Activated CD4-positive, alpha-beta memory T cell treated with anti-CD3 and anti-CD28 coated beads, Interleukin-2, amount 10 ng/mL, durations not matched to agents 7 days and 5 days (primary cell): ENCODE results near the gene SELENON. TPM values are rescaled to one million over a fixed set of nuclear protein-coding genes. Genes with fewer than 3 reads are reported as not detected.

Experiments used
- CTCF ChIA-PET: fragments of 350-600 bp; sonication (Branson Sonifier 250); formaldehyde crosslinking; loops from one replicate; lab custom pipeline; 2021; ENCODE audit warnings: antibody characterized with exemption, inconsistent platforms; lab: Charles Lee
- POLR2A ChIA-PET: fragments of 350-600 bp; sonication (Branson Sonifier 250); formaldehyde crosslinking; loops from one replicate; lab custom pipeline; 2021; ENCODE audit warnings: antibody characterized with exemption; lab: Charles Lee
- DNase-seq: peaks from one replicate; pipeline ENCODE4 v3.0.0-alpha.2; 2020
- H3K27ac Mint-ChIP-seq: one replicate; pipeline ENCODE4 v1.8.0; 2021; ENCODE audit warnings: mild to moderate bottlenecking, mixed read lengths
- H3K27me3 Mint-ChIP-seq: one replicate; pipeline ENCODE4 v1.8.0; 2021; ENCODE audit warnings: mixed read lengths
- H3K36me3 Mint-ChIP-seq: one replicate; pipeline ENCODE4 v1.8.0; 2021; ENCODE audit warnings: low read depth, mixed read lengths
- H3K4me1 Mint-ChIP-seq: one replicate; pipeline ENCODE4 v1.8.0; 2021; ENCODE audit warnings: mixed read lengths
- H3K4me3 Mint-ChIP-seq: one replicate; pipeline ENCODE4 v1.8.0; 2021; ENCODE audit warnings: mild to moderate bottlenecking, mixed read lengths
- H3K9me3 Mint-ChIP-seq: one replicate; pipeline ENCODE4 v1.8.0; 2021; ENCODE audit warnings: mixed read lengths
- total RNA-seq, 2 experiments: library from RNA; stranded (reverse); gene quantifications; one replicate each; pipeline ENCODE4 v1.2.3, GENCODE V29; 2021

The SELENON gene
- total RNA-seq, 2 experiments from 2014 or later = 5.9 to 6.0 TPM

- peak overlapping the region; percentile 70 for H3K4me3 Mint-ChIP-seq
- H3K9me3 Mint-ChIP-seq = no peaks in the 10 kb centered on the region
- ChIA-PET CTCF (interaction anchor here (0.8 to 4.7 kb wide), 7 partner anchors 10 to 297 kb away, joined by 3 to 30 read pairs (median 4); no protein-coding TSS in a partner anchor), POLR2A (interaction anchor here (1.2 to 1.3 kb wide), 4 partner anchors 26 to 257 kb away, joined by 3 to 4 read pairs (median 3); partner anchors contain the start of gene LDLRAP1)
- peaks cover 14% of the 10 kb centered on the region for H3K27me3 Mint-ChIP-seq
- DNase-seq = no peak
- no peak overlapping the region for H3K27ac Mint-ChIP-seq
- peaks cover 54% of the 10 kb centered on the region for H3K4me1 Mint-ChIP-seq
- H3K36me3 Mint-ChIP-seq = peaks cover 2% of the 10 kb centered on the region
Observed at GRCh38 chr1:25800703-25801377, 847 bp downstream of the SELENON start.

GRCh38 chr1:25802915-25803314, 2.9 kb downstream of the SELENON start:
- H3K4me3 Mint-ChIP-seq = no peak overlapping the region
- no peaks in the 10 kb centered on the region for H3K9me3 Mint-ChIP-seq
- ChIA-PET POLR2A (interaction anchor here (0.6 to 1.6 kb wide), 7 partner anchors 9 to 242 kb away, joined by 3 to 4 read pairs (median 3); no protein-coding TSS in a partner anchor), CTCF (interaction anchor here (0.7 to 4.7 kb wide), 5 partner anchors 8 to 283 kb away, joined by 3 to 30 read pairs (median 4); no protein-coding TSS in a partner anchor)
- peaks cover 9% of the 10 kb centered on the region for H3K27me3 Mint-ChIP-seq
- no peak for DNase-seq
- no peaks in the 10 kb centered on the region for H3K36me3 Mint-ChIP-seq
- no peak overlapping the region for H3K27ac Mint-ChIP-seq
- peaks cover 33% of the 10 kb centered on the region for H3K4me1 Mint-ChIP-seq

- CTCF ChIA-PET = interaction anchor here (0.6 to 4.7 kb wide), 6 partner anchors 8 to 562 kb away, joined by 3 to 30 read pairs (median 4); no protein-coding TSS in a partner anchor
- Mint-ChIP-seq H3K4me3 (no peak overlapping the region), H3K4me1 (peaks cover 30% of the 10 kb centered on the region), H3K27me3 (peaks cover 9% of the 10 kb centered on the region), H3K27ac (no peak overlapping the region), H3K9me3 (no peaks in the 10 kb centered on the region), H3K36me3 (no peaks in the 10 kb centered on the region)
- no peak for DNase-seq
- POLR2A ChIA-PET = interaction anchor here (1.0 to 1.6 kb wide), 6 partner anchors 9 to 242 kb away, joined by 3 to 4 read pairs (median 3); no protein-coding TSS in a partner anchor
Observed at GRCh38 chr1:25803368-25803767, 3.4 kb downstream of the SELENON start.

- no peak for DNase-seq
- Mint-ChIP-seq H3K27ac (no peak overlapping the region), H3K4me1 (peaks cover 29% of the 10 kb centered on the region), H3K9me3 (no peaks in the 10 kb centered on the region), H3K27me3 (peaks cover 9% of the 10 kb centered on the region), H3K36me3 (no peaks in the 10 kb centered on the region), H3K4me3 (no peak overlapping the region)
- CTCF ChIA-PET = interaction anchor here (4.7 kb wide), 1 partner anchor 195 kb away, joined by 30 read pairs; no protein-coding TSS in a partner anchor
- POLR2A ChIA-PET = interaction anchor here (1.2 kb wide), 1 partner anchor 15 kb away, joined by 4 read pairs; the partner anchor contains the start of gene MTFR1L
Observed at GRCh38 chr1:25804244-25804963, 4.4 kb downstream of the SELENON start.

DNA sequence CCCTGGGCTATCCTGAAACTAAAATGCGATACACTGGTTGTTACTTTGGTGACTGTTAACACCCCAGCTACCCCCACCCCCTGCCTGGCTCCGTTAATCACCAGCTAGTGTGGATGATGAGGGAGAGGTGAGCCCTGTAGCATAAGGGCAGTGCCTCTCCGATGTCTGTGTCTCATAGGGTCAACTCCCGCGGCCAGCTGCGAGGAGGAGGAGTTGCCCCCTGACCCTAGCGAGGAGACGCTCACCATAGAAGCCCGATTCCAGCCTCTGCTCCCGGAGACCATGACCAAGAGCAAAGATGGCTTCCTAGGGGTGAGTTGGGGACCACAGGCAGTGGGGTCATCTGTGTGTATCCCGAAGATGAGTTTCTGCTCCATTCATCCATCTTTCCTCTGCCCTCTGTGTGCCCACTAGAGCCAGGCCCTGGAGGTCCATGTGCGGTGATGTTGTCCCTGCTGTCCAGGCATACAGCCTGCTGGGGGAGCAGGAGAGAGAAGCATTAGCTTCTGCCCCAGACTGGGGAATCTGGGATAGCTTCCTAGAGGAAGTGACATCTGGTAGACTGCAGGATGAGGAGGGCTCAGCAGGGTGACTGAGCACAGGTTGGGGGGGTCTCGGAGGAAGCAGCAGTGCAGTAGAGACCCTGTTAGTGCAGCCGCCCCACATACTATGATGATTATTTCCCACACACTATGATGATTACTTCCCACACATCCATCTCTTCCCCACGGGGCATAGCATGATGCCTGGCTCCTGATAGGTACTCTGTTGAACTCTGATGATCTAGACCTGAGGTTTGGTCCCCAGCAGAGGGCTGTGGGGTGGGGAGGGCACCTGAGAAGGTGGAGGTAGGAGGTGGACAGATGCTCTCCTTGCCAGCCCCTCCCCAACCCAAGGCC, 5.2 kb downstream of the SELENON start:
- DNase-seq = no peak
- H3K36me3 Mint-ChIP-seq = no peaks in the 10 kb centered on the region
- H3K4me3 Mint-ChIP-seq = no peak overlapping the region
- POLR2A ChIA-PET = interaction anchor here (1.2 kb wide), 1 partner anchor 15 kb away, joined by 4 read pairs; the partner anchor contains the start of gene MTFR1L
- H3K27ac Mint-ChIP-seq = no peak overlapping the region
- H3K4me1 Mint-ChIP-seq = peaks cover 26% of the 10 kb centered on the region
- CTCF ChIA-PET = interaction anchor here (4.7 kb wide), 1 partner anchor 196 kb away, joined by 30 read pairs; no protein-coding TSS in a partner anchor
- H3K9me3 Mint-ChIP-seq = no peaks in the 10 kb centered on the region
- peaks cover 9% of the 10 kb centered on the region for H3K27me3 Mint-ChIP-seq

GRCh38 chr1:25805863-25806225, 5.9 kb downstream of the SELENON start:
- H3K9me3 Mint-ChIP-seq = no peaks in the 10 kb centered on the region
- H3K4me1 Mint-ChIP-seq = peaks cover 22% of the 10 kb centered on the region
- H3K4me3 Mint-ChIP-seq = no peak overlapping the region
- H3K27ac Mint-ChIP-seq = no peak overlapping the region
- no peak for DNase-seq
- ChIA-PET POLR2A (no interaction called here), CTCF (no interaction called here)
- no peaks in the 10 kb centered on the region for H3K36me3 Mint-ChIP-seq
- H3K27me3 Mint-ChIP-seq = peaks cover 5% of the 10 kb centered on the region

DNA sequence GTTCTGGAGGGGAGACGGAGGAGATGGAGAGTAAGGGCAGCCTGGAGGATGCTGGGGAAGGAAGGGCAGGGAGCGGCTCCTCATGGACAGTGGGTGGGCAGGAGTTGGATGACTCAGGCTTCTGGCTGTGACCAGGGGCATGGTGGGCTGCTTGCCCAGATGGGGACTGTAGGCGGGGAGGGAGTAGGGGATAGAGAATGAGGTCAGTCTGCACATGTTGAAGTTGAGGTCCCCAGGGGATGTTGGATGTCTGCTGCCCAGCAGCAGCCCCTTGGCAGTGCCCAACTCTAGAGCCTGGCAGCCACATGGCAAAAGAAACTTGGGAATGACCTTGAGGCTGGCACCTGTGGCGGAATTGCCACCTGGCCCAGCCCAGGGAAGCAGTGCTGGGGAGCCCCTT, 6.4 kb downstream of the SELENON start:
- DNase-seq = no peak
- H3K27ac Mint-ChIP-seq = no peak overlapping the region

DNA sequence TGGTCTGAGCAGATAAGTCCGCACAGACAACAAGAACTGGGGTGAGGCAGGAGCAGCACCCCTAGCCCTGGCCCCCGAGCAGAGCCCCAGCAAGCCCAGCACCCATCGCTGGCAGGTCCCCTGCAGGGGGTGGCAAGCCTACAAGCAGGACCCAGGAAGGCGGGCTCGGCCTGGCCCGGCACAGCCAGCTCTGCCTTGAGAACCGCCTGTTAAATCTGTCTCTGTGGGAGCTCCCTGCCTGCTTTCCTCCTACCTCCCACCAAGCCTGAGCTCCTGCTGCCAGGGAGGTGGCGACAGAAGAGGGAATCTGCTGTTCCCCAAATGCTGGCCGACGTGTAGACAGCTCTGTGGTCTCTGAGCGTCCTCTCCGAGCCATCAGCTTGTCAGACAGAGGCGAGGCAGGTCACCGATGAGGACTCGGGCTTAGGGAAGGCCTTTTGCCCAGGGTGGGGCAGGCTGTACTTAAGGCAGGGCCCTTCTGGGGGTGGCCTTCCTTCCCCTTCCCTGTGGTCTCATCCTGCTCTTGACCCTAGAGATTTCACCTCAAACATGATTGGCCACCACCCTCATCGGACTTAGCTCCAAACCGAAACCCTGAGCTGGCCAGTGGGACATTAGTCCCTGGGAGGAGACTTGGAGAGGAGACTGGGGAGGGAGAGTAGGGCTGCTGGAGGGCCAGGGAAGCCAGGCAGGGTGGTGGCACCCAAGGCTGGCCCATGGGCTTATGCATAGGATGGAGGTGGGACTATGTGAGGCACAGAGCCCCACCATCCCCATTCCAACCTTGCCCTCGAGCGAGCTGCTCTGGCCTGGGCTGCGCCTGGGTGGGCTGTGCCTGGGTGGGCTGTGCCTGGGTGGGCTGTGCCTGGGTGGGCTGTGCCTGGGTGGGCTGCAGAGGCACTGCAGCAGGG, 7.7 kb downstream of the SELENON start:
- no peak for DNase-seq
- Mint-ChIP-seq H3K9me3 (no peaks in the 10 kb centered on the region), H3K27ac (no peak overlapping the region), H3K36me3 (no peaks in the 10 kb centered on the region), H3K27me3 (peaks cover 4% of the 10 kb centered on the region), H3K4me1 (peaks cover 13% of the 10 kb centered on the region), H3K4me3 (no peak overlapping the region)
- POLR2A ChIA-PET = interaction anchor here (1.1 kb wide), 1 partner anchor 12 kb away, joined by 3 read pairs; the partner anchor contains the start of gene MTFR1L
- CTCF ChIA-PET = interaction anchor here (1.3 to 1.7 kb wide), 3 partner anchors 10 to 199 kb away, joined by 3 to 4 read pairs (median 3); partner anchors contain the start of gene PAFAH2

More for the DNA sequence above, 6.4 kb downstream of the SELENON start:
- Mint-ChIP-seq H3K4me3 (no peak overlapping the region), H3K27me3 (peaks cover 5% of the 10 kb centered on the region), H3K36me3 (no peaks in the 10 kb centered on the region), H3K4me1 (peaks cover 20% of the 10 kb centered on the region), H3K9me3 (no peaks in the 10 kb centered on the region)
- ChIA-PET CTCF (no interaction called here), POLR2A (interaction anchor here (0.8 to 1.1 kb wide), 2 partner anchors 8 to 14 kb away, joined by 3 read pairs; partner anchors contain the start of gene MTFR1L)

DNA sequence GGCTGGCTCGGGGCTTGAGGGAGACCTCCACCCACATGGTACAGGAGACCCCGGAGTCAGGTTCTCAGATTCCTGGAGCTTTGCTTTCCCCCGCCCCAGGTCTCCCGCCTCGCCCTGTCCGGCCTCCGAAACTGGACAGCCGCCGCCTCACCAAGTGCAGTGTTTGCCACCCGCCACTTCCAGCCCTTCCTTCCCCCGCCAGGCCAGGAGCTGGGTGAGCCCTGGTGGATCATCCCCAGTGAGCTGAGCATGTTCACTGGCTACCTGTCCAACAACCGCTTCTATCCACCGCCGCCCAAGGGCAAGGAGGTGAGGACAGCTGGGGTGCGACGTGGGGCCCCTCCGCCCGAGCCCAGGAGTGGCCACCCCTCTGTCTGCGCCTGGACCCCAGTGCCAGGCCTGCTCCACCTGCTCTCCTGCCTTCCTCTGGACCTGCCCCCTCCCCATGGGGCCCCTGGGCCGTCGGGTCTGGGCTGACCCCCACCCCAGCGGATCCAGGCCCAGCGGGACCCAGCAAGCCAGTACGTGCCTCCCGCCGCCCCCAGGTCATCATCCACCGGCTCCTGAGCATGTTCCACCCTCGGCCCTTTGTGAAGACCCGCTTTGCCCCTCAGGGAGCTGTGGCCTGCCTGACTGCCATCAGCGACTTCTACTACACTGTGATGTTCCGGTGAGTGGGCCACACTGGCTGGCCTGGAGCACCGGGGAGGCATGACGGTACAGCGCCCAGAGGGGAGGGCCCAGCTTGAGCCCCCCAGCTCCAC, 8.7 kb downstream of the SELENON start:
- ChIA-PET CTCF (interaction anchor here (0.9 to 3.8 kb wide), 7 partner anchors 11 to 311 kb away, joined by 3 to 30 read pairs (median 4); partner anchors contain the start of gene PAFAH2), POLR2A (interaction anchor here (0.8 kb wide), 1 partner anchor 11 kb away, joined by 4 read pairs; the partner anchor contains the start of gene MTFR1L)
- peaks cover 9% of the 10 kb centered on the region for H3K4me1 Mint-ChIP-seq
- DNase-seq = no peak
- no peaks in the 10 kb centered on the region for H3K9me3 Mint-ChIP-seq
- H3K36me3 Mint-ChIP-seq = no peaks in the 10 kb centered on the region
- H3K27me3 Mint-ChIP-seq = peaks cover 4% of the 10 kb centered on the region
- H3K27ac Mint-ChIP-seq = no peak overlapping the region
- H3K4me3 Mint-ChIP-seq = no peak overlapping the region

GRCh38 chr1:25809283-25809926, 9.4 kb downstream of the SELENON start:
- POLR2A ChIA-PET = interaction anchor here (0.8 kb wide), 1 partner anchor 10 kb away, joined by 4 read pairs; the partner anchor contains the start of gene MTFR1L
- no peak for DNase-seq
- Mint-ChIP-seq H3K9me3 (no peaks in the 10 kb centered on the region), H3K27ac (peak overlapping the region; percentile 31), H3K4me3 (no peak overlapping the region), H3K4me1 (peaks cover 4% of the 10 kb centered on the region), H3K27me3 (peaks cover 4% of the 10 kb centered on the region), H3K36me3 (no peaks in the 10 kb centered on the region)
- CTCF ChIA-PET = interaction anchor here (0.8 to 3.8 kb wide), 10 partner anchors 10 to 322 kb away, joined by 3 to 30 read pairs (median 3); partner anchors contain the start of genes MTFR1L and PAFAH2
